K562 (cell line): ENCODE measurements around the gene DCTN2. TPM values are rescaled to one million over a fixed set of nuclear protein-coding genes. Genes with fewer than 3 reads are reported as not detected.
A peak's percentile ranks its signal among the peaks of the same experiment; 100 is the strongest.

Experiments used
- AFF1 ChIP-seq, 2 experiments: fragments of 450-650 bp; IDR thresholded peaks; 2 replicates each; pipeline ENCODE4 v1.6.1; 2018; ENCODE audit warnings: mild to moderate bottlenecking in 2 of 2, low read depth in 1 of 2; ENCODE audit not compliant: partially characterized antibody in 2 of 2
- CBX1 ChIP-seq: sonication (generic); IDR thresholded peaks from 2 replicates; pipeline ENCODE4 v1.6.1; 2016; ENCODE audit warnings: antibody characterized with exemption, low read depth, mild to moderate bottlenecking
- COPS2 ChIP-seq: fragments of 450-650 bp; conservative IDR thresholded peaks from 2 replicates; pipeline ENCODE4 v1.6.1; 2016; ENCODE audit warnings: mild to moderate bottlenecking, moderate library complexity
- EHMT2 ChIP-seq: fragments of 450-650 bp; IDR thresholded peaks from 2 replicates; pipeline ENCODE4 v1.6.1; 2018; ENCODE audit warnings: antibody characterized with exemption
- HNRNPLL ChIP-seq: fragments of 200-400 bp; formaldehyde crosslinking; IDR thresholded peaks from 2 replicates; pipeline ENCODE4 v1.6.1; 2017; ENCODE audit warnings: low read length, low read depth, mild to moderate bottlenecking; ENCODE audit not compliant: poor library complexity, severe bottlenecking
- KDM1A ChIP-seq, 2 experiments: fragments of 450-650 bp; IDR thresholded peaks; 2 replicates each; pipeline ENCODE4 v1.6.1; 2016; ENCODE audit warnings: mild to moderate bottlenecking in 2 of 2
- KHSRP ChIP-seq: fragments of 450-650 bp; IDR thresholded peaks from 2 replicates; pipeline ENCODE4 v1.6.1; 2017
- L3MBTL2 ChIP-seq: fragments of 450-650 bp; IDR thresholded peaks from 2 replicates; pipeline ENCODE4 v1.6.1; 2016; ENCODE audit warnings: mild to moderate bottlenecking, moderate library complexity
- MEIS2 ChIP-seq: fragments of 450-650 bp; IDR thresholded peaks from 2 replicates; pipeline ENCODE4 v1.6.1; 2014; ENCODE audit warnings: mild to moderate bottlenecking; ENCODE audit not compliant: partially characterized antibody
- NRF1 ChIP-seq, 2 experiments: fragments of 450-650 bp; IDR thresholded peaks in 1 of 2; conservative IDR thresholded peaks in 1 of 2; 2 replicates each; pipeline ENCODE4 v1.6.1; 2014; ENCODE audit warnings: mild to moderate bottlenecking in 2 of 2
- PBX2 ChIP-seq, 2 experiments: IDR thresholded peaks in 1 of 2; conservative IDR thresholded peaks in 1 of 2; 2 replicates each; pipeline ENCODE4 v1.6.1; 2016; ENCODE audit warnings: low read depth in 2 of 2, mild to moderate bottlenecking in 1 of 2, missing compliant biosample characterization in 1 of 2, missing genetic modification characterization in 1 of 2, moderate library complexity in 1 of 2
- SIN3A ChIP-seq, 2 experiments: fragments of 150-350 bp in 1 of 2; IDR thresholded peaks; 2 replicates each; pipeline ENCODE4 v1.6.1; 2011 to 2016; ENCODE audit warnings: borderline replicate concordance in 2 of 2, low read depth in 2 of 2, low read length in 2 of 2, mild to moderate bottlenecking in 2 of 2, moderate library complexity in 2 of 2; ENCODE audit not compliant: control insufficient read depth in 1 of 2
- THRA ChIP-seq: fragments of 450-650 bp; IDR thresholded peaks from 2 replicates; pipeline ENCODE4 v1.6.1; 2017; ENCODE audit warnings: mild to moderate bottlenecking, moderate library complexity
- ZFPM2 ChIP-seq: fragments of 250-450 bp; sonication (Bioruptor Pico); IDR thresholded peaks from 2 replicates; pipeline ENCODE4 v1.5.1; 2022; ENCODE audit warnings: mild to moderate bottlenecking
- ZNF398 ChIP-seq: fragments of 250-450 bp; sonication (Bioruptor Pico); IDR thresholded peaks from 2 replicates; pipeline ENCODE4 v1.8.0; 2021; ENCODE audit warnings: moderate library complexity, mild to moderate bottlenecking, inconsistent platforms
- ZNF717 ChIP-seq: fragments of 250-450 bp; sonication (Bioruptor Pico); IDR thresholded peaks from 2 replicates; pipeline ENCODE4 v1.5.0; 2021
- polyA plus RNA-seq, 8 experiments: library from polyadenylated mRNA; depleted of rRNA in 4 of 8; stranded (reverse) in 5 of 8; unstranded in 3 of 8; fragments of >200 nt; fragmentation: Nextera tagmentation in 2 of 8; fragmentation: Illumina TruSeq in 1 of 8; extraction: Ambion mirVana in 2 of 8; extraction: Trizol in 1 of 8; gene quantifications; 2 replicates each; pipeline versions ENCODE4 v1.2.1 to v1.2.3, GENCODE V29; 2011 to 2014; ENCODE audit warnings: inconsistent platforms in 1 of 8, missing spikeins in 1 of 8
- total RNA-seq, 7 experiments: library from RNA; depleted of rRNA in 6 of 7; stranded (reverse); fragments of >200 nt in 6 of 7; fragmentation: Illumina TruSeq in 2 of 7; extraction: Trizol in 2 of 7; gene quantifications; 2 replicates each; pipeline versions ENCODE4 v1.2.1 to v1.2.3, GENCODE V29; 2011 to 2021; ENCODE audit warnings: low replicate concordance in 1 of 7

The DCTN2 gene
- total and polyA plus RNA-seq, 9 of the 15 experiments (the other 6 are each of a cell fraction or from before 2014, with no cell fraction given), result 43.6 to 270 (median 125) TPM

- TF ChIP-seq THRA (peak; percentile 66; the same call in 1 of the 2 replicates), L3MBTL2 (peak; percentile 88), PBX2 (CRISPR knock-in tag; IDR thresholded peaks at IDR 0.05; ENCODE audit: low read depth) (peak; percentile 6; the same call in 1 of the 2 replicates), PBX2 (tag; conservative IDR thresholded peaks at IDR 0.05; ENCODE audit: low read depth) (peak; percentile 82), NRF1 (conservative IDR thresholded peaks at IDR 0.05 in 1 of 2, IDR thresholded peaks at IDR 0.05 in 1 of 2) (peak; percentile 91 to 92), MEIS2 (peak; percentile 94), ZNF398 (CRISPR knock-in tag) (no peak), EHMT2 (0 out of 2 replicates have a peak, but pooled peaks have one; percentile 45), ZFPM2 (CRISPR knock-in tag) (no peak), AFF1 (IDR thresholded peaks at IDR 0.05; ENCODE audit: low read depth in 1 of 2, partially characterized antibody in 2 of 2) (peak; percentile 80 to 90), COPS2 (no peak), SIN3A (IDR thresholded peaks at IDR 0.05; ENCODE audit: borderline replicate concordance in 2 of 2, control insufficient read depth in 1 of 2, low read depth in 2 of 2, low read length in 2 of 2) (peak; percentile 16 to 64; a peak in 1 of 4 replicates), KHSRP (no peak), ZNF717 (CRISPR knock-in tag) (no peak), CBX1 (no peak), KDM1A (IDR thresholded peaks at IDR 0.05) (0 out of 4 replicates have a peak, but pooled peaks of 1 of the 2 experiments have one; percentile 11), HNRNPLL (peak; percentile 20)
Observed at GRCh38 chr12:57522011-57522886, 24.7 kb downstream of the DCTN2 start, which contains the start of gene MBD6 (continued).
